Liver (tissue), 9 donors: ENCODE results near the gene B3GALT4. TPM values are rescaled to one million over a fixed set of nuclear protein-coding genes. Genes with fewer than 3 reads are reported as not detected.

Experiments used
- DNase-seq: peaks from one replicate; pipeline ENCODE4 v3.0.0-alpha.2; 2017; ENCODE audit warnings: low spot score
- H3K27ac ChIP-seq, 2 donors: one replicate each; pipeline ENCODE4 v1.7.0; 2013; ENCODE audit warnings: inconsistent platforms in 2 of 2, low read length in 2 of 2, control low read depth in 1 of 2, low read depth in 1 of 2, mild to moderate bottlenecking in 1 of 2
- H3K27me3 ChIP-seq, 4 donors: one replicate each; pipeline versions ENCODE4 v1.6.1 to v1.7.0; 2013; ENCODE audit warnings: low read length in 3 of 4, inconsistent platforms in 1 of 4, mild to moderate bottlenecking in 1 of 4, moderate library complexity in 1 of 4; ENCODE audit not compliant: control insufficient read depth in 4 of 4, insufficient read depth in 4 of 4
- H3K36me3 ChIP-seq, 4 donors: one replicate each; pipeline versions ENCODE4 v1.6.1 to v1.7.0; 2013; ENCODE audit warnings: low read length in 3 of 4, mild to moderate bottlenecking in 3 of 4, low read depth in 1 of 4, moderate library complexity in 1 of 4; ENCODE audit not compliant: control insufficient read depth in 4 of 4, insufficient read depth in 3 of 4
- H3K4me1 ChIP-seq, 4 donors: one replicate each; pipeline versions ENCODE4 v1.6.1 to v1.7.0; 2013; ENCODE audit warnings: low read length in 3 of 4, mild to moderate bottlenecking in 3 of 4, moderate library complexity in 1 of 4; ENCODE audit not compliant: control insufficient read depth in 4 of 4, insufficient read depth in 4 of 4
- H3K4me3 ChIP-seq, 3 donors: one replicate each; pipeline versions ENCODE4 v1.6.1 to v1.7.0; 2013; ENCODE audit warnings: low read length in 3 of 3, control low read depth in 1 of 3, low read depth in 1 of 3, mild to moderate bottlenecking in 1 of 3
- H3K9ac ChIP-seq, 2 donors: one replicate each; pipeline ENCODE4 v1.7.0; 2013; ENCODE audit warnings: low read length in 2 of 2, mild to moderate bottlenecking in 2 of 2, moderate library complexity in 2 of 2, control low read depth in 1 of 2, low read depth in 1 of 2
- H3K9me3 ChIP-seq, 4 donors: one replicate each; pipeline versions ENCODE4 v1.6.1 to v1.7.0; 2013; ENCODE audit warnings: low read length in 3 of 4; ENCODE audit not compliant: control insufficient read depth in 4 of 4
- EGR1 ChIP-seq, 2 donors: IDR thresholded peaks; 2 replicates each; pipeline ENCODE4 v1.6.1; 2016 to 2018; ENCODE audit warnings: antibody characterized with exemption in 2 of 2, low read depth in 2 of 2
- FOXA1 ChIP-seq: IDR thresholded peaks from 2 replicates; pipeline ENCODE4 v1.6.1; 2016; ENCODE audit warnings: antibody characterized with exemption
- FOXA2 ChIP-seq: IDR thresholded peaks from 2 replicates; pipeline ENCODE4 v1.6.1; 2016; ENCODE audit warnings: antibody characterized with exemption
- GABPA ChIP-seq, 2 donors: IDR thresholded peaks in 1 of 2; conservative IDR thresholded peaks in 1 of 2; 2 replicates each; pipeline ENCODE4 v1.6.1; 2016; ENCODE audit warnings: antibody characterized with exemption in 2 of 2, mild to moderate bottlenecking in 1 of 2, moderate library complexity in 1 of 2
- HNF4A ChIP-seq, 2 donors: conservative IDR thresholded peaks; 2 replicates each; pipeline ENCODE4 v1.6.1; 2016; ENCODE audit warnings: antibody characterized with exemption in 2 of 2, mild to moderate bottlenecking in 2 of 2
- HNF4G ChIP-seq: IDR thresholded peaks from 2 replicates; pipeline ENCODE4 v1.6.1; 2016; ENCODE audit warnings: antibody characterized with exemption
- JUND ChIP-seq, 2 donors: IDR thresholded peaks; 2 replicates each; pipeline ENCODE4 v1.6.1; 2016; ENCODE audit warnings: antibody characterized with exemption in 2 of 2
- NR2F2 ChIP-seq: IDR thresholded peaks from 2 replicates; pipeline ENCODE4 v1.6.1; 2016; ENCODE audit warnings: antibody characterized with exemption
- RAD21 ChIP-seq, 2 donors: IDR thresholded peaks; 2 replicates each; pipeline ENCODE4 v1.6.1; 2016; ENCODE audit warnings: antibody characterized with exemption in 2 of 2, mild to moderate bottlenecking in 2 of 2
- RXRA ChIP-seq, 2 donors: IDR thresholded peaks; 2 replicates each; pipeline ENCODE4 v1.6.1; 2017 to 2018; ENCODE audit warnings: antibody characterized with exemption in 2 of 2, mild to moderate bottlenecking in 1 of 2
- SP1 ChIP-seq: IDR thresholded peaks from 2 replicates; pipeline ENCODE4 v1.6.1; 2018; ENCODE audit warnings: antibody characterized with exemption, mild to moderate bottlenecking
- TAF1 ChIP-seq: conservative IDR thresholded peaks from 2 replicates; pipeline ENCODE4 v1.6.1; 2016; ENCODE audit warnings: antibody characterized with exemption, mild to moderate bottlenecking
- YY1 ChIP-seq: IDR thresholded peaks from 2 replicates; pipeline ENCODE4 v1.6.1; 2016; ENCODE audit warnings: antibody characterized with exemption, mild to moderate bottlenecking
- WGBS: extraction: QIAGEN DNeasy Blood & Tissue Kit; methylation state at CpG from one replicate; pipeline ENCODE4 v1.1.7; 2013; 5-methylcytosine and 5-hydroxymethylcytosine counted together
- polyA plus RNA-seq, 2 donors: library from polyadenylated mRNA; stranded (reverse) in 1 of 2; unstranded in 1 of 2; fragments of 200-250 nt in 1 of 2; fragments of >200 nt in 1 of 2; fragmentation: Nextera tagmentation in 1 of 2; extraction: Ambion mirVana in 1 of 2; gene quantifications; one replicate each; pipeline versions ENCODE4 v1.2.1 to v1.2.3, GENCODE V29; 2013 to 2015
- total RNA-seq, 2 donors: library from RNA; depleted of rRNA; stranded (reverse); fragments of >200 nt; gene quantifications; one replicate each; pipeline ENCODE4 v1.2.3, GENCODE V29; 2014
- TF ChIP-seq, protein P1 (sequence below): IDR thresholded peaks from 2 replicates; pipeline ENCODE4 v1.6.1; 2016; ENCODE audit warnings: antibody characterized with exemption
- TF ChIP-seq, protein P2 (sequence below): IDR thresholded peaks from 2 replicates; pipeline ENCODE4 v1.6.1; 2016; ENCODE audit warnings: antibody characterized with exemption
- TF ChIP-seq, protein P3 (sequence below): IDR thresholded peaks from 2 replicates; pipeline ENCODE4 v1.6.1; 2016; ENCODE audit warnings: antibody characterized with exemption, mild to moderate bottlenecking
- TF ChIP-seq, protein P4 (sequence below): fragments of 150-350 bp; IDR thresholded peaks from 2 replicates; pipeline ENCODE4 v1.5.1; 2017; ENCODE audit warnings: improper control_type of control experiment, low read depth, low read length; ENCODE audit not compliant: missing input control
- TF ChIP-seq, protein P5 (sequence below): IDR thresholded peaks from 2 replicates; pipeline ENCODE4 v1.6.1; 2016; ENCODE audit warnings: antibody characterized with exemption
- donor health status: healthy.
- donor health status: healthy.
- donor health status: healthy.
- donor health status: healthy.
- donor health status: healthy.

Gene B3GALT4
- total and polyA plus RNA-seq, 4 donors, result 1.5 to 2.7 (median 1.9) TPM

DNA sequence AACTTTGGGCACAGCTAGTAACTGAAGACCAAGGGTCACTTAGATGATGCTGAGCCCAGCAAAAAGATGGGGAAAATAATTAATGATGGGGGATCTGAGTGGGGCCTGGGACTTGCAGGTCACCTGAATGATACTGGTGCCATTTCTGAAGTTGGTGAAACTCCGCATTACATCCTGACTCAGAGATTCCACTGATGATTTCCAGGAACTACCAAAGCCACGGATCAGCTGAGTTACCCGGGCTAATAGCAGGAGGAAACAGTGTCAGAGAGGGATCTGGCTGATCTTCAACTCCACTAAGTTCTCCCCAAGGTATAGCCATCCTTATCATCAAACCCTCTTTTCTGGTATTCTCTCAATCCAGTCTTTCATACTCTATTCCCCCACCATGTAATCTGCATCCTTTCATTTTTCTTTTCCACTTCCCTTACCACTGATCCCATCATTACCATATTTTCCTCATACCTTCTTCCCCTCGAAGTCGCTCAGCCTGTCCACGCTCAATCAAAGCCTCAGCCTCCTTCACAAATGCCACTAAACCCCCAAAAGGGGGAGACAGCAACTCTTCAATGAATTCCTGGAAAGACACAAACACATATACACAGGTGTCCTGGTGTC, 25.4 kb upstream of the B3GALT4 start:
- Histone ChIP-seq H3K27me3 (no peaks in the 10 kb centered on the region), H3K4me3 (no peak overlapping the region), H3K27ac (no peak overlapping the region), H3K4me1 (peaks cover 2 to 29% (median 23%) of the 10 kb centered on the region in 4 donors), H3K9ac (no peak overlapping the region), H3K9me3 (no peaks in the 10 kb centered on the region), H3K36me3 (peaks cover 0 to 6% (median 3%) of the 10 kb centered on the region in 4 donors)
- 87% methylated on average over 6 of the region's 6 CpGs for WGBS
- DNase-seq, result no peak
- TF ChIP-seq JUND (IDR thresholded peaks at IDR 0.05) (no peak), HNF4G (no peak), NR2F2 (no peak), EGR1 (IDR thresholded peaks at IDR 0.05; ENCODE audit: low read depth in 2 of 2) (no peak)
- TF ChIP-seq, protein P1, sequence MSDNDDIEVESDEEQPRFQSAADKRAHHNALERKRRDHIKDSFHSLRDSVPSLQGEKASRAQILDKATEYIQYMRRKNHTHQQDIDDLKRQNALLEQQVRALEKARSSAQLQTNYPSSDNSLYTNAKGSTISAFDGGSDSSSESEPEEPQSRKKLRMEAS, result no peak

DNA sequence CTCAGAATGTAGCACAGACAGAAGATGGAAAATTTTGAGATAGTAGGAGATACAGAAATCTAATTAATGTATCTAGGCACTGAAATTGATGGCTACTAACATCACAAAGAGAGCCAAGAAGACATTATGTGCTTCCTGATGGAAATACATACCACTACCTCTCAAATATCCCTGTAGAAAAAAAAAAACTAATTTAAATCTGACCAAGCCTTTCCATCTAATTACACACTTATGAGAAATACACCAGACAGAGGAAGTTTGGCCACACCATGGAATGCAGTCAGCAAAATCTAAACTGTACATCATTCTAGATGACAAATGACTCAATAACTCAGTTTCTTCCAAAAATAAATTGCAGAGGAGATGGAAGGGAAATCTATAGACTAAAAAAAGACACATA, 24.2 kb upstream of the B3GALT4 start:
- Histone ChIP-seq H3K4me3 (no peak overlapping the region), H3K36me3 (peaks cover 2 to 11% (median 4%) of the 10 kb centered on the region in 4 donors), H3K27ac (no peak overlapping the region), H3K27me3 (no peaks in the 10 kb centered on the region), H3K9me3 (no peaks in the 10 kb centered on the region), H3K9ac (no peak overlapping the region), H3K4me1 (peaks cover 2 to 29% (median 23%) of the 10 kb centered on the region in 4 donors)
- DNase-seq, result no peak
- TF ChIP-seq FOXA1 (no peak), TAF1 (no peak), YY1 (no peak), JUND (IDR thresholded peaks at IDR 0.05) (no peak), HNF4G (no peak), SP1 (no peak), GABPA (IDR thresholded peaks at IDR 0.05 in 1 of 2, conservative IDR thresholded peaks at IDR 0.05 in 1 of 2) (no peak)
- TF ChIP-seq, protein P2, sequence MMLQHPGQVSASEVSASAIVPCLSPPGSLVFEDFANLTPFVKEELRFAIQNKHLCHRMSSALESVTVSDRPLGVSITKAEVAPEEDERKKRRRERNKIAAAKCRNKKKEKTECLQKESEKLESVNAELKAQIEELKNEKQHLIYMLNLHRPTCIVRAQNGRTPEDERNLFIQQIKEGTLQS, result no peak

DNA sequence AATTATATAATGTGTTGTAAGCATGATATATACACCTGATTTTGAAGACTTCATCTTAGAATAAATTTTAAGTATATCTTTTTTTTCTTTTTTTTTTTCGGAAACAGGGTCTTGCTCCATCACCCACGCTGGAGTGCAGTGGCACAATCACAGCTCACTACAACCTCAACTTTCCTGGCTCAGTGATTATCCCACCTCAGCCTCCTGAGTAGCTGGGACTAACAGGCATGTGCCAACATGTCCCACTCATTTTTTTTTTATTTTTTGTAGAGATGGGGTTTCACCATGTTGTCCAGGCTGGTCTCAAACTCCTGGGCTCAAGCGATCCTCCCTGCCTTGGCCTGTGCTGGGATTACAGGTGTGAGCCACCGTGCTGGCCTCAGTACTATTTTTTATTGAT, 22.3 kb upstream of the B3GALT4 start:
- H3K4me1 ChIP-seq, result peaks cover 2 to 17% (median 13%) of the 10 kb centered on the region in 4 donors
- H3K9me3 ChIP-seq, result no peaks in the 10 kb centered on the region
- DNase-seq, result no peak
- no peak overlapping the region for H3K9ac ChIP-seq
- peaks cover 2 to 21% (median 8%) of the 10 kb centered on the region in 4 donors for H3K36me3 ChIP-seq
- no peaks in the 10 kb centered on the region for H3K27me3 ChIP-seq
- no peak overlapping the region for H3K4me3 ChIP-seq
- no peak overlapping the region for H3K27ac ChIP-seq
- 95% methylated on average over 4 of the region's 4 CpGs for WGBS
- no peak for TF ChIP-seq GABPA (IDR thresholded peaks at IDR 0.05 in 1 of 2, conservative IDR thresholded peaks at IDR 0.05 in 1 of 2)
- no peak for TF ChIP-seq YY1
- TF ChIP-seq SP1, result no peak
- TF ChIP-seq, protein P3, sequence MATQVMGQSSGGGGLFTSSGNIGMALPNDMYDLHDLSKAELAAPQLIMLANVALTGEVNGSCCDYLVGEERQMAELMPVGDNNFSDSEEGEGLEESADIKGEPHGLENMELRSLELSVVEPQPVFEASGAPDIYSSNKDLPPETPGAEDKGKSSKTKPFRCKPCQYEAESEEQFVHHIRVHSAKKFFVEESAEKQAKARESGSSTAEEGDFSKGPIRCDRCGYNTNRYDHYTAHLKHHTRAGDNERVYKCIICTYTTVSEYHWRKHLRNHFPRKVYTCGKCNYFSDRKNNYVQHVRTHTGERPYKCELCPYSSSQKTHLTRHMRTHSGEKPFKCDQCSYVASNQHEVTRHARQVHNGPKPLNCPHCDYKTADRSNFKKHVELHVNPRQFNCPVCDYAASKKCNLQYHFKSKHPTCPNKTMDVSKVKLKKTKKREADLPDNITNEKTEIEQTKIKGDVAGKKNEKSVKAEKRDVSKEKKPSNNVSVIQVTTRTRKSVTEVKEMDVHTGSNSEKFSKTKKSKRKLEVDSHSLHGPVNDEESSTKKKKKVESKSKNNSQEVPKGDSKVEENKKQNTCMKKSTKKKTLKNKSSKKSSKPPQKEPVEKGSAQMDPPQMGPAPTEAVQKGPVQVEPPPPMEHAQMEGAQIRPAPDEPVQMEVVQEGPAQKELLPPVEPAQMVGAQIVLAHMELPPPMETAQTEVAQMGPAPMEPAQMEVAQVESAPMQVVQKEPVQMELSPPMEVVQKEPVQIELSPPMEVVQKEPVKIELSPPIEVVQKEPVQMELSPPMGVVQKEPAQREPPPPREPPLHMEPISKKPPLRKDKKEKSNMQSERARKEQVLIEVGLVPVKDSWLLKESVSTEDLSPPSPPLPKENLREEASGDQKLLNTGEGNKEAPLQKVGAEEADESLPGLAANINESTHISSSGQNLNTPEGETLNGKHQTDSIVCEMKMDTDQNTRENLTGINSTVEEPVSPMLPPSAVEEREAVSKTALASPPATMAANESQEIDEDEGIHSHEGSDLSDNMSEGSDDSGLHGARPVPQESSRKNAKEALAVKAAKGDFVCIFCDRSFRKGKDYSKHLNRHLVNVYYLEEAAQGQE, result no peak
- TF ChIP-seq HNF4A (conservative IDR thresholded peaks at IDR 0.05), result no peak
- no peak for TF ChIP-seq FOXA2
- TF ChIP-seq, protein P4, sequence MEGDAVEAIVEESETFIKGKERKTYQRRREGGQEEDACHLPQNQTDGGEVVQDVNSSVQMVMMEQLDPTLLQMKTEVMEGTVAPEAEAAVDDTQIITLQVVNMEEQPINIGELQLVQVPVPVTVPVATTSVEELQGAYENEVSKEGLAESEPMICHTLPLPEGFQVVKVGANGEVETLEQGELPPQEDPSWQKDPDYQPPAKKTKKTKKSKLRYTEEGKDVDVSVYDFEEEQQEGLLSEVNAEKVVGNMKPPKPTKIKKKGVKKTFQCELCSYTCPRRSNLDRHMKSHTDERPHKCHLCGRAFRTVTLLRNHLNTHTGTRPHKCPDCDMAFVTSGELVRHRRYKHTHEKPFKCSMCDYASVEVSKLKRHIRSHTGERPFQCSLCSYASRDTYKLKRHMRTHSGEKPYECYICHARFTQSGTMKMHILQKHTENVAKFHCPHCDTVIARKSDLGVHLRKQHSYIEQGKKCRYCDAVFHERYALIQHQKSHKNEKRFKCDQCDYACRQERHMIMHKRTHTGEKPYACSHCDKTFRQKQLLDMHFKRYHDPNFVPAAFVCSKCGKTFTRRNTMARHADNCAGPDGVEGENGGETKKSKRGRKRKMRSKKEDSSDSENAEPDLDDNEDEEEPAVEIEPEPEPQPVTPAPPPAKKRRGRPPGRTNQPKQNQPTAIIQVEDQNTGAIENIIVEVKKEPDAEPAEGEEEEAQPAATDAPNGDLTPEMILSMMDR, result no peak
- TF ChIP-seq HNF4G, result no peak
- TF ChIP-seq, protein P5, sequence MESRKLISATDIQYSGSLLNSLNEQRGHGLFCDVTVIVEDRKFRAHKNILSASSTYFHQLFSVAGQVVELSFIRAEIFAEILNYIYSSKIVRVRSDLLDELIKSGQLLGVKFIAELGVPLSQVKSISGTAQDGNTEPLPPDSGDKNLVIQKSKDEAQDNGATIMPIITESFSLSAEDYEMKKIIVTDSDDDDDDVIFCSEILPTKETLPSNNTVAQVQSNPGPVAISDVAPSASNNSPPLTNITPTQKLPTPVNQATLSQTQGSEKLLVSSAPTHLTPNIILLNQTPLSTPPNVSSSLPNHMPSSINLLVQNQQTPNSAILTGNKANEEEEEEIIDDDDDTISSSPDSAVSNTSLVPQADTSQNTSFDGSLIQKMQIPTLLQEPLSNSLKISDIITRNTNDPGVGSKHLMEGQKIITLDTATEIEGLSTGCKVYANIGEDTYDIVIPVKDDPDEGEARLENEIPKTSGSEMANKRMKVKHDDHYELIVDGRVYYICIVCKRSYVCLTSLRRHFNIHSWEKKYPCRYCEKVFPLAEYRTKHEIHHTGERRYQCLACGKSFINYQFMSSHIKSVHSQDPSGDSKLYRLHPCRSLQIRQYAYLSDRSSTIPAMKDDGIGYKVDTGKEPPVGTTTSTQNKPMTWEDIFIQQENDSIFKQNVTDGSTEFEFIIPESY, result no peak
- TF ChIP-seq, protein P1, result no peak
- TF ChIP-seq RXRA (IDR thresholded peaks at IDR 0.05), result no peak
- no peak for TF ChIP-seq RAD21 (IDR thresholded peaks at IDR 0.05)
- no peak for TF ChIP-seq NR2F2
- no peak for TF ChIP-seq FOXA1
- no peak for TF ChIP-seq JUND (IDR thresholded peaks at IDR 0.05)
- TF ChIP-seq, protein P2, result no peak
- no peak for TF ChIP-seq TAF1
- no peak for TF ChIP-seq EGR1 (IDR thresholded peaks at IDR 0.05; ENCODE audit: low read depth in 2 of 2)
